ENCODE measurements around the gene CBY3.
A peak's percentile ranks its signal among the peaks of the same experiment; 100 is the strongest.
"Not testable (repeated sequence)": the region's sequence is repeated elsewhere in the genome, so short reads cannot be mapped to it uniquely, and the experiment has no call there.

Gene CBY3

DNA sequence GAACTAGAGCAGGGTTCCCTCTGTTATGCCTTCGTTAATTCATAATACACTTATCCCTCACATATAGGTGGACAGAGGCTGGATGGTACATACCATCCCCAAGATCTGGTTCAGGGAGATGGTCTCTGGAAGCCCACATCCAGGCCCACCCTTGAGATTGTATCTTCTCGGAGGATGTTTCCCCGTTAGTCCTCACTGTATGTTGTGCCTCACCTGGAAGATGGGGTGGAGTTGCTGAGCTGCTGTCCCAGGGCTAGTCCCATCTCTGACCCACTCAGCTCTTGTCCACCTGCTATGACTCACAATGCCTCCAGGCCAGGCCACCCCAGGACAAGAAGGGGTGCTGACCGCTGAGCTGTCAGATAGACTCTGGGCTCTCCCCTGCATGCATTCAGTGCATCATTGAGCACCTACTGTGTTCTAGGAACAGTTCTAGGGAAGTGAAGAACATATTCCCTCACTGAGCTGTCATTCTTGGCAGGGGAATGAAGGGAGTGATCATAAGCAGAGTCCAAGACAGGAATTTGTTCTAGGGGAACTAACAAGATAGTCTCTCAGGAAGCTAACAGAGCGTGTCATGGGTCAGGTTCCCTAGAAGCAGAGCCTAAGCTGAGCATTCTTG lies at the start of gene CBY3:
Gene CBY3, minus strand, starts transcription at position 255 of the 622 bp plus-strand sequence. Its CDS starts 116 bp downstream, at position 139.
- DNase-seq = no peak

DNA sequence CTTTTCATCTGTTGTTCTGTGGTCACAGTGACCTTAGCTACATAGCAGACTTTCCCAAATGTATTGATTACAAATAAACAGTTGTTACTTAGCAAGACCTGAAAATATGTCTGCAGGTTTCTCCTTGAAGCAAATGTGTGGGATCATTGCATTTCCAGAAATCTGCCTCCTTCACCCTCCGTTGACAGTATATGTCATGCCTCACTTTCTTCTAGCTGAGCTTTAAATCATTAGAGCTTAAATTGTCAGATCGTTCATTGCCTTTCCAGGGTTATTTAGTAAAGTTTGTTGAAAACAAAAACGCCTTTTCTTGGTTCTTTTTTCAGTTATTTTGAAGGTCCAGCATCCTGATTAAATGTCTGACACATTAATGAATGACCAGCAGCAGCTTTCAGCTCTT lies 49.5 kb upstream of the CBY3 start:
- DNase-seq = no peak

DNA sequence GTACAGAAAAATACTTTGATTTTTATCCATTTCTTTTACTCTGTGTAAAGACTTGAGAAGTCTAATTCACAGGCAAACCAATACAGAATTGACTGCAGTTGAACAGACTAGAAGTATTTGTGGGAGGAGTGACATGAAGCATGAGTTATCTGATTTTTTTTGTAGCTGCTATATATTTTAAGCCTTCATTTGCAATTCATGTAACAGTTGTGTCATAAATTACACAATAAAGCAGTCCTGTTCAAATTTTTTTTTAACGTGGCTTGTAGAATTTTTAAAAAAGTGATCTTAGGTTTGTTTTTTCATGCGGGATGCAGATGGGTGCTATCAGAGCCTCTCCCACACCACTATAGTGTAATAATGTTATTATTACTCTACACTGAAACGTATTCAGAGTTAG lies 48.9 kb upstream of the CBY3 start:
- no peak for DNase-seq

DNA sequence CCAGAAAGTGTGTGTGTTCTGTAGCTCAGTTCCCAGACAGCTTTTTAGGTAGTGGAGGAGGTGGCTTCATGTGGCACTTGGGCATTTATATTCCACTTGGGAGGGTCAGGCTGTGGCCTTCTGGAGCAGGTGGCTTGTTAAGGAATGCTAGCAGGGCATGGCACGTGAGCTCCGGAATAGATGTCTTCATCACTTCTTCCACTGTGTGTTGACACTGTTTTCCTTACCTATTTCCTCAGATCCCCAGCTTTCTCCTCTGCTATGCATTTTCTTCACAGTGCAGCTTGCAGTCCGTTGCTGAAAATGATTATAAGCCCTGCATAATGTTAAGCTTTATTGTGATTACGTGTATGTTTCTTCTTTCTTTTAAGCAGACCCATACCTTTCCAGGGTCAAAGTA lies 48.5 kb upstream of the CBY3 start:
- DNase-seq = no peak

DNA sequence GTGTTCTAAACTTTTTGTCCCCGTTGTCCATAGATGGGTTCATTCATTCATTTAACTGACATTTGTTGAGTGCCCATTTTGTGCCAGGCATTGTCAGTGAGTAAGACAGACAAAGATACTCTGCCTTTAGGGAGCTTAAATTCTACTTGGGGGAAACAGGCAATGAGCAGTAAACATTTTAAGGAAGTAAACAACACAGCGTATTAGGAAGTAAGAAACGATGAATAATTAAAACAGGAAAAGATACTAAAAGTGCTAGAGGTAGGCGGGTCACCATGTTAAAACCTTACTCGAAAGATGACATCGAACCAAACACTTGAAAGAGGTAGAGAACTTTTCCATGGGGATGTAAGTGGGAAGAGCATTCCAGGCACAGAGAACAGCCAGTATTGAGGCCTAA lies 46.3 kb upstream of the CBY3 start:
- DNase-seq = no peak

DNA sequence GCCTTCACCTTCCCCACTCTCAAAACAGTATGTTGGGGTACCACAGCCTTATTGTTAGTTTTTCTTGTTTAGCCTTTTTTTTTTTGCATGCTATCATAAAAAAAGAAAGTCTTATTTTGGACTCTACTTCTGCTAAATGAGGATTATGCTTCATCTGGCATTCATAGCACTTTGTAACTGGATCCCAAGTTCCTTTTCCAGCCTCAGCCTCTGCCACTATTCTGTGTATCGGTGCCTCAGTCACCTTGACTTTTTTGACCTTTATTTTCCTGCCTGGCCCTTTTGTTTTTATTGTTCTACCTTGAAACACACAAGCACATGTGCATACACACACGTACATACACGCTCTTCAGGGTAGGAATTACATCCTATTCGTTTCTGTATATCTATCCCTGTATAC lies 43.3 kb upstream of the CBY3 start:
- DNase-seq = no peak

DNA sequence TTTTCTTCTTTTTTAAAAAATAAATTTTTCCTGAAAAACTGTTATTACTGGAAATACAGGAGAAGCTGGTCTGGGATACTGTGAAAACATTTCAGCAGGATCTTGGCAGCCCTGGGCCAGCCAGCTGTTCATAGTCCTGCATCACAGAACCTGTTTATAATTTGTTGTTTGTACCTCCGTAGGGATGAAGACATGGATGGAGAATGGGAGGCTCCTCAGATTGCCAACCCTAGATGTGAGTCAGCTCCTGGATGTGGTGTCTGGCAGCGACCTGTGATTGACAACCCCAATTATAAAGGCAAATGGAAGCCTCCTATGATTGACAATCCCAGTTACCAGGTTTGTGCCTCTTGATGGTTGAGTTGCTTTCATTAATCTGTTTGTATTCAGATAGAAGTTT lies 39.4 kb upstream of the CBY3 start:
- DNase-seq = no peak

DNA sequence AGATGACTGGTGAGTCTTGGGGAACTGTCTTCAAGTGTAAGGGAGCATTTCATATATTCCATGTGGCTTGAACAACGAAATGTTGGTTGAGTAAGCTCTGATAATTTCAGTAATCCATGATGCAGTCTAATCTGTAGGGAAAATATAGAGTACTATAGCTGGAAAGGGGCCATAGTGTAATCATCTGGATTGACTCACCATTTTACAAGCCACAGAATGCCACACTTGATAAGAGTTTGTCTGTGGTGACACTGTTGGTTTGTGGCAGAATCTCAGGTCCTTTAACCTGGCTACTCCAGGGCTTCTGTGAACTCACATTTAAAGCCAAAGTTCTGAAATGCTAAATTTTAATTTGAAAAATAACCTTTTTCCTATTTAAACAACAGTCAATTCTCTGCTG lies 35.5 kb upstream of the CBY3 start:
- no peak for DNase-seq

DNA sequence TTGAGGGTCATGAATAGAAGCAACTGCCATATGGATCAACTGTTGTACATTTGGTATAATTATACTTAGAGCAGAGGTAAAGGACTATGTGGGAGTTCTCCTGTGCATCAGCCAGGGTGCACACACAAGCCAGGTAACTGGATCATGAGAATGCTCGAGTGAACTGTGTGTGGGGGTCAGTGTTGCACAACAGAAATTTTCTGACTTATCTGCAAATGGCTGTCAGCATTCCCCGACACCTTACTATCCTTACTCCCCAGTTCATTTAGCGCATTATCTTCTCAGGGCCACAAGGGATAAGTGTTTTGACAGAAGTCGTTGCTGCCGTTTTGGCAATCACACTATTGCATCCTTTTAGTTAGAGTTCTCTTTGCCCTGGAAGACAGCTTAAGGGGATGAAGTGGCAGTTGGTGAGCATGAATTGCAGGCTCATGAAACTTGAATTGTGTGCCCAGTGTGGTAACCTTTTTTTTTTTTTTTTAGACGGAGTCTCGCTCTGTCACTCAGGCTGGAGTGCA lies 19.6 kb upstream of the CBY3 start:
- DNase-seq = no peak

DNA sequence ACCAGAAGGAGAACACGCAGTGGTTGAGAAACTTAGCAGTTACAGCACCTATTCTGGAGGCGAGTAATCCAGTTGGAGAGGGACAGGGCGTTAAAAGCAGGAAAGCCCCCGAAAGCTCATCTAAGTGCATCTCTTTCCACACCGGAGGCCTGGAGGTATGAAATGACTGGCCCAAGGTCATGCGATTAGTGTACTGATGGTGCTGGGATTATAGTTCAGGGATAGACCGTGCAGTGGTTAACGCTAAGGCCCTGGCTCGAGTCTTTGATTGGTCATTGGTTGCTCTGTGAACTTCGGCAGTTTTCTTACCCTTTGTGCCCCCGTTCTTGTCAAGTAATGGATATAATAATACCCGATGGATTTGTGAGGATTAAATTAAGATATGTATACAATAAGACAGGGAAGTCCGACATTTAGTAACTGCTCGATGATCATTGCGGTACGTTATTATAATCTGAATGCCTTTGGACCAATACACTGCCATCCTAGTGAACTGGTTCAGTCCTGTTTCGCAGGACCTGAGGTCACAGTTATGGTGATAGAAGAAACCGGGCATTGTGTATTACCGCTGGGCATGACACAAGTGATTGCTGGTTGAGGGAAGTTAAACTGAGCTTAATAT lies 18.9 kb upstream of the CBY3 start:
- peak; percentile 14 for DNase-seq

DNA sequence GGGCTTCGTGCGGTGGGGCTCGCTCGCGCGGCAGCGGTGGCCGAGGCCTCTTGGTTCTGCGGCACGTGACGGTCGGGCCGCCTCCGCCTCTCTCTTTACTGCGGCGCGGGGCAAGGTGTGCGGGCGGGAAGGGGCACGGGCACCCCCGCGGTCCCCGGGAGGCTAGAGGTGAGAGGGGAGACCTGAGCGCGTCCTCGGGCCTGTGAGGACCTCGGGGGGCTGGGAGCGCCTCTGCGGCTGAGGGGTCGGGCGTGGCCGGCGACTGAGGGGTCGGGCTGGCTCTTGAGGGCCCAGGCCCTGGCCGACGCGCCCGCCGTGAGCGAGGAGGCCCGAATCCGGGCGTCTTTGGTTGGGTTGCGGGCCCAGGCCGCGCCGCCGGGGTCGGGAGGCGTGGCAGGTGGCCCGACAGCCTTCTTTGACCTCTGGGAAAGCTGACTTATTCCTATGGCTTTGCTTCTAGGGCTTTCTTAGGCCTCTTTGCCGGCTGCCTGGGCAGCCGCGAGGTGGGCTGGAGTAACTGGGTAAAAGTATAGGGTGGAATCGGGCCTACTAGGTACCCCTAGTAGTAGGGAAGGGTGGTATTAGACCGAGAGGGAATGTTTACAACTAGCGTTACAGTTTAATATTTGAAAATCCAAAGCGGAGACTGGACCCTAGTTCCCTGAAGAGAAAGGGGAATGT lies 18.2 kb upstream of the CBY3 start, which contains the start of gene CANX:
Gene CANX, plus strand, starts transcription at position 33 of the 681 bp plus-strand sequence. CDS start 6,715 bp downstream, outside the sequence.
- DNase-seq = no peak

DNA sequence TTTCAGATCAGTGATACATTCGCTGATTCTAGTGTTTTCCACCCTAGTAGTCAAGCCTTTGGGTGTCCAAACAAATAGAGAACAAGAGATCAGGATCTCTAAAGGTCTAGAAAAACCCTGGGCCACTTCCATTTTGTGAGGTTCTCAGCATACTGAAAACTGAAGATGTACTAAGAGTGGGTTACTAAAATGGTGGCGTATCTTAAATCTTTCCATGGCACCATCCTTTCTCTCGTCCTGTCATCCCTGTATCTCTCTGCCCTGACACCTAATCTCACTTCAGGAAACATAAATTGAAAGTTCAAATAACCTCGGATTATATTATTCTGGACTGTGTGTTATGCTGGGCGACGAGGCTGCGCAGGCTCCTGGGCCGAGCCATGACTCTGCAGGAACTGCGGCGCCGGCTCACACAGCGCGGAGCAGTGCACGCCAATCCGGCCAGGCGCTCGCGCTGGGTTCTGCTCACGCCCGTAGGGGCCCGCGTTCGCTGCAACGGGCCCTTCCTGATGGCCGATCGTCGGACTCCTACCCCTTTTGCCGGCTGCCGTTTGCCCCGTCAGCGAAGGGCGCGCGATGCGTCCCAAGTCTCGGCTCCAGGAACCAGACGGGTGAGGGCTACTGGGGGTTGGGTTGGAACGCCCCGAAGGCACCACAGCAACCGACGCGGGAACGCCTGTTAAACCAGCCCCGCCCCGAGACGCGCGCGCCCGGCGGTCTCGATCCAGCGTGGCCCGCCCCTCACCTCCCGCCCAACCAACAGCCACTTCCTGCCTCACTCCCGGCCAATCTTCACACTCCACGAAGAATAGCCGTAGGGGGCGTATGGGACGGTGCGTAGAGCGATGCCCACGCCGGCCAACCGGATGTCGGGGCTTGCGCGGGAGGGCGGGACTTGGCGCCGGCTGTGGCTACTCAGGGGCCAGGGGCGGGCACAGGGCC lies 17.4 kb upstream of the CBY3 start:
- DNase-seq = peak; percentile 100

DNA sequence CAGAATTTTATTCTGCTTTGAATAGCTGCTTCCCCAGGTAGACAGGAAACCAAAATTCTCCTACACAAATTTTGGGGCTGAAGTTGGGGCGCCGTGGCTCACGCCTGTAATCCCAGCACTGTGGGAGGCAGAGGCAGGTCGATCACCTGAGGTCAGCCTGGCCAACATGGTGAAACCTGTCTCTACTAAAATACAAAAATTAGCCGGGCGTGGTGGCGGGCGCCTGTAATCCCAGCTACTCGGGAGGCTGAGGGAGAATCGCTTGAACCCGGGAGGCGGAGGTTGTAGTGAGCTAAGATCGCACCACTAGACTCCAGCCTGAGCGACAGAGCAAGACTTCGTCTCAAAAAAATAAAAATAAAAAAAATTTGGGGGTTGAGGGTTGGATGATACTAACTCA lies 16.7 kb upstream of the CBY3 start:
- DNase-seq = not testable (repeated sequence)

DNA sequence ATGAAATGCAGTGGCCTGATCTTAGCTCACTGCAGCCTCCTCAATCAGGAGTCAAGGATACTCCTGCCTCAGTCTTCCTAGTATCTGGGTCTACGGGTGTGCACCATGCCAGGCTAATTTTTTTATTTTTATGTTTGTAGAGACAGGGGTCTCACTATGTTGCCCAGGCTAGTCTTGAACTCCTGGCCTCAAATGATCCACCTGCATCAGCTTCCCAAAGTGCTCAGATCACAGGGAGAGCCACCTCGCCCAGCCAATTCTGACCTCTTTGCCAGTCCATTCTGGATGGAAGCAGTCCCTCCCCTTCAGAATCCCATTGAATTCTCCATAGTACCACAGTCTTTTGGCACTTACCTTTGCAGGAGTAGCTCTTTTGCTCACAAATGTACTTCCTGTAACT lies 16.3 kb upstream of the CBY3 start:
- DNase-seq = no peak

DNA sequence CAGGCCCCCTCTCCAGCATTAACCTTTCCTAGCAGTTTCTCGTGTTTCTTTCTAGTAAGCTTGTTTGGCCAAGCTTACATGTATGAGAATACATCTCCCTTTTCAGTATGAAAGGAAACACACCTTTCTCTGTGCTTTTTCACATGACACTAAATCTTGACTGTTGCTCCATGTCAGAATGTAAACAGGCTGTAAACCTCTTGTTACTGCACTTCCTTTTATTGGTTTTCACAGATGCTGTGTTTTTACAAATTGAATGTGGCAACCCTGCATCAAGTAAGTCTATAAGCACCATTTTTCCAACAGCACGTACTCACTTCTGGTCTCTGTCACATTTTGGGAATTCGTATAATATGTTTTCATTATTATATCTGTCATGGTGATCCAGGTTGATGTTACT lies 15.8 kb upstream of the CBY3 start:
- no peak for DNase-seq

DNA sequence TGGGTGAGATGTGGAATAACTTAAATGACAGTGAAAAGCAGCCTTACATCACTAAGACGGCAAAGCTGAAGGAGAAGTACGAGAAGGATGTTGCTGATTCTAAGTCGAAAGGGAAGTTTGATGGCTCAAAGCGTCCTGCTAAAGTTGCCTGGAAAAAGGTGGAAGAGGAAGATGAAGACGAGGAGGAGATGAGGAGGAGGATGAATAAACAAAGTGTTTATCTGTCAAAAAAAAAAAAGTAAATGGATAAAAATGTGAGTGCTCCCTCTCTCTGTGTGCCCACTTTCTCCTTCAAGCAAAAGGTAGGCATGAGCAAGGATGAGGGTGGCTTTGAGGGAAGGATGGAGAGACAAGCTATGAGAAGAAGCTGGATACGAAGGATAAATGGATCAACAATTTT lies 13.7 kb upstream of the CBY3 start:
- no peak for DNase-seq

DNA sequence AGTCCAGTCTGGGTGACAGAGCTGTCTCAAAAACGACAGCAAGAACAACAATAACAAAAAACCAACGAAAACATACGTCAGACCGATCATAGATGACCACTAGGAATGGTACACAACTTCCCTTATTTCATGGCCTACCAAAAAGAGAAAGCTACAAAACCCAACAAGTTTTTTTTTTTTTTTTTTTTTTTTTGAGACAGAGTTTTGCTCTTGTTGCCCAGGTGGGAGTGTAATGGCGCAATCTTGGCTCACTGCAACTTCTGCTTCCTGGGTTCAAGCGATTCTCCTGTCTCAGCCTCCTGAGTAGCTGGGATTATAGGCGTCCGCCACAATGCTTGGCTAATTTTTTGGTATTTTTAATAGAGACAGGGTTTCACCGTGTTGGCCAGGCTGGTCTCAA lies 8.4 kb upstream of the CBY3 start:
- not testable (repeated sequence) for DNase-seq

DNA sequence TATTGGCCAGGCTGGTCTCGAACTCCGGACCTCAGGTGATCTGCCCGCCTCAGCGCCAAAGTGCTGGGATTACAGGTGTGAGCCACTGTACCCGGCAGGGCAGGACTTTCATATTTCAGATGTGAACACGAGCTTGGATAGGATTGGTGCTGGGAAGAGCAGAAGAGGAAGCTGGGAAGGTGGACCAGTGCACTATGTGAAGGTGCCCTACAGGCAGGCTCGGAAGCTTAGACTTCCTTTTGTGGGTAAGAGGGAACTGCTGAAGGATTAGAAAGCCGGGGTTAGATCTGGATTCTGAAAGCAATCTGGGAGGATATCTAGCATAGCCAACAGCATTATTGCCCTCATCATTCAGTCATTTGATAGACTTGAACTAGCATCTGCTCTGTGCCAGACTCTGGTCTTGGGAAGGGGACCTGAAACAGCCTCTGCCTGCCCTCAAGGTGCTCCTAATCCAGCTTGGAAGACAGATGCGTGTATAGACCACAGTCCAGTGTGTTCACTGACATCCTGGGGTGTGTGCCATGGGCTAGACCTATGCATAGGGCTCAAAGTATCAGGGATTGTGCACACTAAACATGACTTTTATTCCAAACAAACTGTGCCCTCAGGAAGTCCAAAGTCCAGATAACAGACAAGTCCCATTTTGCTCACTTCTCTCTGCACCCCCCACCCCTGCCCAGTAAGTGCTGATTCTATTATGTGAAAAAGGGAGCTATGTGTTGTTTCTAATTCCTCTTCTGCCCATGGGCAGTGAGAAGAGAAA lies 637 bp downstream of the CBY3 start:
- DNase-seq = no peak

DNA sequence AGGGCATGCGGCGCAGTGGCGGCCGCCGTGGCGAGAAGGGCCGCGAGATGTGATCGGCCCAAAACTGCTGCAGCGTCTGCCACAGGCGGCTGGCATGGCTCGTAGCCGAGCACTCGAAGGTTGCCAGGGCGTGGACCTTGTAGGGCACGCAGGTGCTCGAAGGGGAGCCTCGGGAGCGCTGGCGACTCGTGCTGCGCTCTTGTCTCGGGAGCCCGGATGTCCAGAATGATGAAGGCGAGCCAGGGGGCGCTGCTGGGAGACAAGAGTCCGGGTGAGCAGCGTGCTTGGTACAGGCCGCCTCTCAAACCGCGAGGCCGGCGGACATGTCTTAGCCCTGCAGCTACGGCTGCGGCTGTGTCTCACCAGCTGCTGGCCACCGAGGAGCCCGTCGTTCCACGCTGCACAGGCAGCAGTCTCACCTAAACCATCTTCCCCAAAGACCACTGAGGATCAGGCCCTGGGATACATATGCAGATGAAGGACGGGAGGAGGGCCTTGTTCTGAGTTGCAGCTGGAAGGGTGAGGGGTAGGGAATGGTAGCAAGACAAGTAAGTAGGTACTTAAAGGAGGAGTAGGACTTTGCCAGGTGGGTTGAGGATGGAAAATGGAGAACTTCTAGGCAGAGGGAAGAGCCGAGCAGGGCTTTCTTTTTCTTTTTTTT lies 1.7 kb downstream of the CBY3 start:
- DNase-seq = peak; percentile 75

DNA sequence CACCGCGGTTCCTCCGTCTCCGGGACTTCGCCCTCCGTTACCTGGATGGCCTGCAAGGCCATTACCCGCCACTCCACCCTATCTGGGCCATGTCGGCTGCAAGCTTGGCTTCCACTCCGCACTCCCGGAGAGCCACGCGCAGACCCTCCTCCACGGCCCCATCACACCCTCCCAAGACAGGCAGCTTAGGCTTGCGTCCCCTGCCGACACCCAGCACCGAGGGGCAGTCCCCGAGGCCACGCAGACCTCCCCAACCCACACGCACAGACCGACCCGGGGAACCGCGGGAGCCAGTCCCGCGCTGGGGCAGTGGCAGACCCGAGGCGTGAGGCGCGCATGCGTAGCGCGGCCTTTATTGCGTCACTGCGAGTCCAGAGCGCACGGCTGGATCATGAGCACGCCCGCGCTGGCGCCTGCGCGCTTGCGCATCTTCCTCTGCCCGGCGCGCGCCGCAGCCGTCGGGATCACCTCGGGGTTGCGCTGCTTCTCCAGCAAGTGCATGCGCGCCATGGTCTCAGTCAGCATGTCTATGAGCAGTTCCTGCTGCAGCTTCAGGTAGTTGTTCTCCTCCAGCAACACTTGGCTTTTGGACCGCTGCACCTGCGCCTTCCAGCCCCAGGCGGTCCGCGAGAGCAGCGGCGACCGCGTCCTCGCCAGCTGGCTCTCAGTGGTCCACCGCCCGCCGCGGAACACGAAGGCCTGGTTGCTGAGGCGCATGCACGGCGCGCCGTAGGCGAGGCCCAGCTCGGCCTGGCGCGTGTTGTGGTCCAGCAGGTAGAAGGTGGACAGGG lies 2.4 kb downstream of the CBY3 start:
- DNase-seq = peak; percentile 93

DNA sequence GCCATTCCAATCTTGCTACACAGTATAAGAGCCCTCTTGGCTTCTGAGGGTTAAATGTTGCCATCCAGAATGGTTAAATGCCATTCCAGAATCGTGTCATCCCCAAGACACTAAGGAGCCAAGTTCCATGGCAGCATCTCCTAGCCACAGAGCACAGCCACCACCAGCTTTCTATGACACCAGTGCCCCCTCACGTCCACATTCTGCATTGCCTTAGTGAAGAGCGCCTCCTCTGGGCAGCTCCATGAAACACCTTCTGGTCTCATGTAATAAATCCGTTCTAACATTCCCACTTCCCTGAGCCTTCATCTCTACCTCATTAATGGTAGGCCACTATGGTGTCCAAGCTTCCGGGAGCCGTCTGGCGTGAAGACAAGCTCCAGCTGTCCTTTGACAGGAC lies 12.4 kb downstream of the CBY3 start:
- DNase-seq = peak; percentile 29

Measured in fibroblast of upper back skin (primary cell).